Measurements from ENCODE around the gene TRNAU1AP.
A peak's percentile ranks its signal among the peaks of the same experiment; 100 is the strongest.

GRCh38 chr1:28552758-28553663 is at the start of gene TRNAU1AP:
- TF ChIP-seq ZNF670 (CRISPR knock-in tag; IDR thresholded peaks at IDR 0.05; ENCODE audit: borderline replicate concordance): peak; percentile 82; the same call in 1 of the 2 replicates
- TF ChIP-seq SIN3A (IDR thresholded peaks at IDR 0.05; ENCODE audit: borderline replicate concordance, low read depth, low read length): peak; percentile 64; the same call in 1 of the 2 replicates
- no peak; the same call in 1 of the 2 replicates for TF ChIP-seq CTCF (CRISPR knock-in tag; IDR thresholded peaks at IDR 0.05)
- TF ChIP-seq MLX (CRISPR knock-in tag; IDR thresholded peaks at IDR 0.05): no peak
- no peak for TF ChIP-seq CHD2 (IDR thresholded peaks at IDR 0.05; ENCODE audit: low read depth, low read length)
- no peak for TF ChIP-seq ASH2L (IDR thresholded peaks at IDR 0.05; ENCODE audit: insufficient read length, low read depth, low read length)
- no peak for TF ChIP-seq ZNF24 (IDR thresholded peaks at IDR 0.05)
- peak; percentile 70; the same call in 1 of the 2 replicates for TF ChIP-seq MEIS1 (CRISPR knock-in tag; IDR thresholded peaks at IDR 0.05; ENCODE audit: borderline replicate concordance)
- TF ChIP-seq CREB1 (IDR thresholded peaks at IDR 0.05): 0 out of 2 replicates have a peak, but pooled peaks have one; percentile 37
- peak; percentile 5 for TF ChIP-seq CREB1 (CRISPR knock-in tag; IDR thresholded peaks at IDR 0.05)
- TF ChIP-seq REST (IDR thresholded peaks at IDR 0.05; ENCODE audit: borderline replicate concordance in 1 of 2, low read depth in 1 of 2, low read length in 2 of 2): no peak
- TF ChIP-seq ZNF274 (CRISPR knock-in tag; IDR thresholded peaks at IDR 0.05): peak; percentile 86
- no peak for TF ChIP-seq FOSL1 (CRISPR knock-in tag; IDR thresholded peaks at IDR 0.05; ENCODE audit: borderline replicate concordance)
- TF ChIP-seq ZNF749 (CRISPR knock-in tag; IDR thresholded peaks at IDR 0.05; ENCODE audit: borderline replicate concordance): no peak
